ENCODE results near the gene KANSL1L.

The KANSL1L gene

DNA sequence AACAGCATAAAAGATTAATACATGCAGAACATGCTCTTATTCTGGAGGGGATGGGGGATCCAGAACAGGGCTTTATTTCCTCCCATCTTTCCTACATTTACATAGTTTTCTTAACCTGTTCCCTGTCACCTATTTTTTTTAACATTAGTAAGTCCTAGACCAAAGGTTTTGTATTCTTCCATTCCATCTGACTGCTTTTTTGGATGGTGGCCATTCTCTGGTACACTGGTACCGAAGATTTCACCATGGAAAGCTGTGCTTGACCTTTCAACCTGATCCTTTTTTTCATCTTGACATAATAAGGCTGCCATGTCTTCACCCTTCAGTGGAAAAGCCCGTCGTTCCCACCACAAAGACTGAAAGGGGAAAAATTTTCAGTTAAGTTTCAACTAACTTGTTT lies 148.4 kb downstream of the KANSL1L start:
- Histone ChIP-seq H3K27ac (ENCODE audit: low read depth, low read length, poor library complexity, severe bottlenecking) (no peak overlapping the region), H3K9ac (ENCODE audit: low read length) (no peak overlapping the region), H3K79me2 (ENCODE audit: insufficient read depth, low read length) (no peaks in the 10 kb centered on the region), H3K36me3 (ENCODE audit: insufficient read depth, low read length) (peaks cover 86% of the 10 kb centered on the region), H3K27me3 (ENCODE audit: insufficient read depth, low read length) (no peaks in the 10 kb centered on the region), H4K20me1 (ENCODE audit: insufficient read depth, low read length) (no peaks in the 10 kb centered on the region), H3F3A (ENCODE audit: insufficient read depth, low read length) (no peaks in the 10 kb centered on the region), H3K4me3 (ENCODE audit: low read depth, low read length, poor library complexity, severe bottlenecking) (no peak overlapping the region), H3K4me1 (ENCODE audit: insufficient read depth, low read length, severe bottlenecking) (no peaks in the 10 kb centered on the region), H3K9me2 (ENCODE audit: low read depth, low read length) (no peaks in the 10 kb centered on the region), H3K9me3 (ENCODE audit: low read length) (no peaks in the 10 kb centered on the region), H3K4me2 (ENCODE audit: low read length) (no peak overlapping the region), H2AFZ (ENCODE audit: low read length) (no peak overlapping the region)
- TF ChIP-seq, protein P1, sequence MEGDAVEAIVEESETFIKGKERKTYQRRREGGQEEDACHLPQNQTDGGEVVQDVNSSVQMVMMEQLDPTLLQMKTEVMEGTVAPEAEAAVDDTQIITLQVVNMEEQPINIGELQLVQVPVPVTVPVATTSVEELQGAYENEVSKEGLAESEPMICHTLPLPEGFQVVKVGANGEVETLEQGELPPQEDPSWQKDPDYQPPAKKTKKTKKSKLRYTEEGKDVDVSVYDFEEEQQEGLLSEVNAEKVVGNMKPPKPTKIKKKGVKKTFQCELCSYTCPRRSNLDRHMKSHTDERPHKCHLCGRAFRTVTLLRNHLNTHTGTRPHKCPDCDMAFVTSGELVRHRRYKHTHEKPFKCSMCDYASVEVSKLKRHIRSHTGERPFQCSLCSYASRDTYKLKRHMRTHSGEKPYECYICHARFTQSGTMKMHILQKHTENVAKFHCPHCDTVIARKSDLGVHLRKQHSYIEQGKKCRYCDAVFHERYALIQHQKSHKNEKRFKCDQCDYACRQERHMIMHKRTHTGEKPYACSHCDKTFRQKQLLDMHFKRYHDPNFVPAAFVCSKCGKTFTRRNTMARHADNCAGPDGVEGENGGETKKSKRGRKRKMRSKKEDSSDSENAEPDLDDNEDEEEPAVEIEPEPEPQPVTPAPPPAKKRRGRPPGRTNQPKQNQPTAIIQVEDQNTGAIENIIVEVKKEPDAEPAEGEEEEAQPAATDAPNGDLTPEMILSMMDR (IDR thresholded peaks at IDR 0.05; ENCODE audit: low read length): no peak
- TF ChIP-seq EZH2 (IDR thresholded peaks at IDR 0.05; ENCODE audit: borderline replicate concordance, low read length): no peak

DNA sequence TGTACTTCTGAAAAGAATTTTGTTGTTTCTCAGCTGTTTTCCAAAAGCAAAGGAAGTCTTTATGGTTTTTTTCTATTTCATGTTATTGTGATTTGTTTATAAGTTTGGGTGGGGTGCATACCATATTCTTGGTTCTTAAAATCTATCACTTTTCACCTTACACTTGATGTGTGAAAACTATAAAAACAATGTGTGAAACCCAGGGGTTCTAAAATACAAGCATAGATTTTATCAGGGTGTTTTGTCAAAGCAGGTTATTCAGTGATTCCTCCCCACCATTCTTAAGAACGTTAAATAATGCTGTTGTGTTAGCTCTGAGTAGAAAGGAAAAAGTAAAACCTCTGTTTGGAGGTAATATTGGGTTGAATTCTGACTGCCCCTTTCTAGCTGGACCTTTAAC lies 151.1 kb downstream of the KANSL1L start:
- Histone ChIP-seq H3K9me2 (ENCODE audit: low read depth, low read length) (no peaks in the 10 kb centered on the region), H3K36me3 (ENCODE audit: insufficient read depth, low read length) (peaks cover 98% of the 10 kb centered on the region), H3K4me2 (ENCODE audit: low read length) (no peak overlapping the region), H3K4me3 (ENCODE audit: low read depth, low read length, poor library complexity, severe bottlenecking) (no peak overlapping the region), H4K20me1 (ENCODE audit: insufficient read depth, low read length) (no peaks in the 10 kb centered on the region), H3F3A (ENCODE audit: insufficient read depth, low read length) (no peaks in the 10 kb centered on the region), H3K27ac (ENCODE audit: low read depth, low read length, poor library complexity, severe bottlenecking) (no peak overlapping the region), H3K9me3 (ENCODE audit: low read length) (no peaks in the 10 kb centered on the region), H2AFZ (ENCODE audit: low read length) (no peak overlapping the region), H3K79me2 (ENCODE audit: insufficient read depth, low read length) (no peaks in the 10 kb centered on the region), H3K9ac (ENCODE audit: low read length) (no peak overlapping the region), H3K27me3 (ENCODE audit: insufficient read depth, low read length) (no peaks in the 10 kb centered on the region), H3K4me1 (ENCODE audit: insufficient read depth, low read length, severe bottlenecking) (no peaks in the 10 kb centered on the region)
- TF ChIP-seq, protein P1 (IDR thresholded peaks at IDR 0.05; ENCODE audit: low read length): no peak
- TF ChIP-seq EZH2 (IDR thresholded peaks at IDR 0.05; ENCODE audit: borderline replicate concordance, low read length): no peak

- no peaks in the 10 kb centered on the region for H3K9me3 ChIP-seq (ENCODE audit: low read length)
Measured at GRCh38 chr2:210009896-210010295, 161.3 kb downstream of the KANSL1L start.

More at GRCh38 chr2:210009896-210010295, 161.3 kb downstream of the KANSL1L start:
- peaks cover 98% of the 10 kb centered on the region for H3K36me3 ChIP-seq (ENCODE audit: insufficient read depth, low read length)
- TF ChIP-seq, protein P1 (IDR thresholded peaks at IDR 0.05; ENCODE audit: low read length): no peak
- no peak for TF ChIP-seq EZH2 (IDR thresholded peaks at IDR 0.05; ENCODE audit: borderline replicate concordance, low read length)
- H3K27ac ChIP-seq (ENCODE audit: low read depth, low read length, poor library complexity, severe bottlenecking): no peak overlapping the region
- 0 out of 2 replicates have a peak, but pooled peaks cover 2% of the 10 kb centered on the region for H4K20me1 ChIP-seq (ENCODE audit: insufficient read depth, low read length)
- no peaks in the 10 kb centered on the region for H3F3A ChIP-seq (ENCODE audit: insufficient read depth, low read length)
- H3K9me2 ChIP-seq (ENCODE audit: low read depth, low read length): no peaks in the 10 kb centered on the region
- no peak overlapping the region for H3K4me2 ChIP-seq (ENCODE audit: low read length)
- H3K79me2 ChIP-seq (ENCODE audit: insufficient read depth, low read length): peaks cover 90% of the 10 kb centered on the region
- H3K9ac ChIP-seq (ENCODE audit: low read length): no peak overlapping the region
- peaks cover 16% of the 10 kb centered on the region for H3K4me1 ChIP-seq (ENCODE audit: insufficient read depth, low read length, severe bottlenecking)
- no peak overlapping the region for H3K4me3 ChIP-seq (ENCODE audit: low read depth, low read length, poor library complexity, severe bottlenecking)
- no peak overlapping the region for H2AFZ ChIP-seq (ENCODE audit: low read length)
- H3K27me3 ChIP-seq (ENCODE audit: insufficient read depth, low read length): no peaks in the 10 kb centered on the region

Measured in OCI-LY1 (cell line).